GM21528 (cell line): Measurements from ENCODE around the gene NGEF.
"Not testable (repeated sequence)": the region's sequence is repeated elsewhere in the genome, so short reads cannot be mapped to it uniquely, and the experiment has no call there.

ENCODE experiments used
- ATAC-seq: cut with Tn5 transposase; IDR thresholded peaks from one replicate; pipeline ENCODE4 v1.9.1; 2021; ENCODE audit warnings: mild to moderate bottlenecking, moderate library complexity; ENCODE audit not compliant: unreplicated experiment, low FRiP score

NGEF gene

GRCh38 chr2:232906867-232907717 is 106.0 kb downstream of the NGEF start:
- not testable (repeated sequence) for ATAC-seq

GRCh38 chr2:232903989-232904388 is 109.1 kb downstream of the NGEF start:
- no peak for ATAC-seq

- ATAC-seq = no peak
These were observed 111.1 kb downstream of the NGEF start for GRCh38 chr2:232901736-232902578.

GRCh38 chr2:232900811-232901735 is 112.0 kb downstream of the NGEF start:
- no peak for ATAC-seq

DNA sequence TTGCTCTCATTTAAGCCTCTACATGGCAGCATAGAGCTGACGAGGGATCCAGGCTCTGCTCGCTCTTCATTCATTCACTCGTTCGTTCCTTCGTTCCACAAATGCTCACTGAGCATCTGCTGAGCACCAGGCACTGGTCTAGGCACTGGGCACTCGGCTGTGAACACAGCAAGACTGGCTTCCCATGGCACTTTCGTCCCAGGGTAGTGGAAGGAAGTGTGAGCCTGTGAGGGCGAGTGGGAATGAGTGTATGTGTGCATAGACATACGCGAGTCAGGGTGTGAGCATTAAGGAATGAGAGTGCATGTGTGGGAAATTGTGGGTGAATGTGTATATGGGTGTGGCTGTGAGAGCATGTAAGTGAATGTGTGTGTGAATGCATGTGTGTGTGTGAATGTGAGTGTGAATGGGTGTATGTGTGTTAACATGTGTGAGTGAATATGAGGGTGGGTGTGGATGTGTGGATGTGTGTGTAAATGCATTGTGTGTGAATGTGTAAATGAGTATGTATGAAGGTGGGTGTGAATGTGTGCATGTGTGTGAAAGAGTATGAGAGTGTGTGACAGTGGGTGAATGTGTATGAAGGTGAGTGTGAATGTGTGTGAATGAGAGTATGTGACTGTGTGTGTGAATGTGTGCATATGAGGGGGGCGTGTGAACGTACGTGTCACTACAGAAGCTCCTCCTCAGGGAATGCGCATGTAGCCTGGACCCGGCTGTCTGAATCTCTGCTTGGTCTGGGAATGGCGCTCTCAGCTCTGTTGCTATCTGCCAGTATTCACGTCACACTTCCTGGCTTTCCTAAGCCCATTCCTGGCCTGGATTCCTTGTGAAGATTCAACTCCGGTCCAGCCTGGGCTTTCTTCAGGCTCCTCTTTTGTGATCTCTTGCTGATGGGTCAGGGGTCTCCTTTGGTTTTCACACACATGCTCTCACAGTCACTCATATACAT is 114.2 kb downstream of the NGEF start:
- no peak for ATAC-seq

DNA sequence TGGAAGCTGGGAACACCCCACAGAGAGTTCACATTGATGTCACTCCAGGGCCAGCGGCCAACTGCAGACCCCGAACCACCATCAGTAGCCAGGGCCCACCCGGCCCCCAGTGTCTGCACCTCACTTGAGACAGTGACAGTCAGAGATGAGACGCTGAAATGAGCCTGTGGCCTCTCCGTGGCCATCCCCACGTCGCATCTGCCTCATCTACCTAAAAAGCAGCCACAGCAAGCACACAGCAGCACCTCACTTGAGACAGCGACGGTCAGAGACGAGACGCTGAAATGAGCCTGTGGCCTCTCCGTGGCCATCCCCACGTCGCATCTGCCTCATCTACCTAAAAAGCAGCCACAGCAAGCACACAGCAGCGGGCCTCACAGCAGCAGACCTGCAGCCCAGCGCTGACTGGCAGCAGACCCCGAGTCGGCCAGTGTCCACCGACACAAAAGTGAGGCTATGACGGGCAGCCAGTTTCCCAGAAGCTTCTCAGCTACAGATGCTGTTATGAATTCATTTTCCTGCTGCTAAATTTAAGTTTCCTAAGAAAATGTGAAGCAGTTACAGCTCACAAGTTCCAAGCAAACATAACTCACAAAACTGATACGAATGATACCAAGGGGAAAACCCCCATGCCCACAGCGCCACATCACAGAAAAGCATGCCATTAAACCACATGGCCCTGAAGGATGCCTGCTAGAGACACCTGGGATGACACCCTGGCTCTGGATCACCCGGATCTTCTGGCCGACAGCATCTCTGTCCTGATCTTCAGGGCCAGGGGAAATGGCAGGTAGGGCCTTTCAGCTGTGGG is 115.3 kb downstream of the NGEF start:
- no peak for ATAC-seq

GRCh38 chr2:232896720-232897597 is 116.1 kb downstream of the NGEF start:
- no peak for ATAC-seq

GRCh38 chr2:232896111-232896510 is 116.9 kb downstream of the NGEF start:
- ATAC-seq = no peak

- ATAC-seq = no peak
These were observed 118.3 kb downstream of the NGEF start for GRCh38 chr2:232894746-232895145.

GRCh38 chr2:232894251-232894650 is 118.8 kb downstream of the NGEF start:
- ATAC-seq = no peak

DNA sequence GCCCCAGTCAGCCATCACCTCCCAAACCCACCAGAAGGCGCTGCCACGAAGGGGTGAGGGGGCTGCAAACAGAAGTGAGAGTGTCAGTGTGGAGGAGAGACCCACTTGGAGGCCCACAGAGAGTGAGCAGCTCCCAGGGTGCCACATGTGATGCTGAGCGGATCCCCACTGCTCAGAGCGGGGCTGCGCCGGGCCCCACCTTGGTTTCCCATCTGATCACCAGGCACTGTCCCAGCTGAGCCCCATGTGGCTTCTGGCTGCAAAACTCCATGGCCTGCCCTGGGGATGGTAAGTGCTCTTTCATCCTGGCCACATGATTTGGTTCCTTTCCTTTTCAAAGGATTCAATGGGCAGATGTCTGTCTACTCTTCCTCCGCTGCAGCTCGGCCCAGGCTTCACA is 119.2 kb downstream of the NGEF start:
- no peak for ATAC-seq

GRCh38 chr2:232892843-232893242 is 120.2 kb downstream of the NGEF start:
- ATAC-seq = no peak

- ATAC-seq = no peak
These were observed 120.8 kb downstream of the NGEF start for GRCh38 chr2:232892221-232892620.

DNA sequence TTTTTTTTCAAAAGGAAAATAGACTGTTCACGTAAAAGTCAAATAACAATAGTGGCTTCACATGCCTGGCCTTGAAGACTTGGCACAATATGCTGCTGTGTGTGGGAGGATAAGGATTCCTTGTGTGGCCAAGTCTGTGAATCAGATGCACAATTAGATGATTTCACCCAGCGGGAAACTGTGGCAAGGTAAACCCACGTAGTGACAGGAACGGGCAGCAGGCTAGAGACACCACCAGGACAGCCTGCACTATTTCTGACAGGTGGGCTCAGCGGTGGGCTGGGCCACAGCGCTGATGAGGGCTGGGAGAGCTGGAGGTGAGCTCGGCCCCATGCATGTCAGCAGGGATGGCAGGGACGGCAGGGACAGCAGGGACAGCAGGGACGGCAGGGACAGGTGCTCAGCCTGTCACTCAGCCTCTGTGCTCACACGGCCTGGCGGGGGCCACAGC is 121.4 kb downstream of the NGEF start:
- ATAC-seq = no peak

DNA sequence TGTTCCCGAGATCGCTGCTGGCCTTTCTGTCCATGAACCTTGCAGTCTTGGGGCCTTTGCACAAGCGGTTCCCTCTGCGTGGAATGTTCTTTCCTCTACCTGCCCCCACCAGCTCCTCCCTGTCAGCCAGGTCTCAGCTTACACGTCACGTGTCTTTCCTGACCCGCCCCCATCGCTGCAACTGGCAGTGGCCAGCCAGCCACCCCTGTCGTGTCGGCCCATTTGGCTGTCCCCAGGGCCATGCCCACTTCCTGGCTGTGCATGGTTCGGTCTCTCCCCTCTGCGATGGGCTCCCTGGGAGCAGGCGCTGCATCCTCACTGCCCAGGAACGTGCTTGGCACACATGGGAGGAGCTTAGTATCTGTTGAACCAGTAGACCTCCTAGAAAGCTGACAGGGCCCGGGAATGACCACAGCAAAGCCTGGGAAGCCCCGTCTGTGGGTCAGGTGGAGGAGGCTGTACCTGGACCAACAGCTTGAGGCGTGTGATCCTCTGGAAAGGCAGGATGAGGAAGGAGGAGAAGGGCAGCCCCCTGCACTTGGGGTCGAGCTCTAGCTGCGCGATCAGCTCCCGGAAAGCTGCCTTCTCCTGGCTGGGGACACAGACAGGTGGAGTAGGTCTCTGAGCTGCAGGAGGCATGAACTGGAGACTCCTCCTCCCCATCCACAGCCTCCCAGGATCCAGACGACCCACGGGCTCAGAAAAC is 122.0 kb downstream of the NGEF start:
- no peak for ATAC-seq

DNA sequence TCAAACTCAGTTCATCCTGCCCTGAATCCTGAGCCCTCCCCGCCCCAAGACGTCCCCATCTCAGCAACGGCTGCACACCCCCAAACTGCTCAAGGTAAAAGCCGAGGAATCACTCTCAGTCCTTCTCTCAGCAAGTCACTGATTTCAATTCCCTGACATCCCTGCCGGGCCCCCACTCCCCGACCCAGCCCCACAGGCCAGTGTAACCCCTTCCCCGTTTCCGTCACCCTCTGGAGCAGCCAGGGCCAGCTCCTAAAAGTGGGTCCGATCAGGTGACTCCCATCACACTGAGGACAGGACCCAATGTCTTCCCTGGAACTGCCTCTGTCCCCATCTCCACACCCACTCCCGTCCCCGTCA is 122.5 kb downstream of the NGEF start:
- ATAC-seq = no peak

GRCh38 chr2:232889876-232890401 is 123.1 kb downstream of the NGEF start:
- no peak for ATAC-seq
